ENCODE measurements around the gene SPNS1.

DNA sequence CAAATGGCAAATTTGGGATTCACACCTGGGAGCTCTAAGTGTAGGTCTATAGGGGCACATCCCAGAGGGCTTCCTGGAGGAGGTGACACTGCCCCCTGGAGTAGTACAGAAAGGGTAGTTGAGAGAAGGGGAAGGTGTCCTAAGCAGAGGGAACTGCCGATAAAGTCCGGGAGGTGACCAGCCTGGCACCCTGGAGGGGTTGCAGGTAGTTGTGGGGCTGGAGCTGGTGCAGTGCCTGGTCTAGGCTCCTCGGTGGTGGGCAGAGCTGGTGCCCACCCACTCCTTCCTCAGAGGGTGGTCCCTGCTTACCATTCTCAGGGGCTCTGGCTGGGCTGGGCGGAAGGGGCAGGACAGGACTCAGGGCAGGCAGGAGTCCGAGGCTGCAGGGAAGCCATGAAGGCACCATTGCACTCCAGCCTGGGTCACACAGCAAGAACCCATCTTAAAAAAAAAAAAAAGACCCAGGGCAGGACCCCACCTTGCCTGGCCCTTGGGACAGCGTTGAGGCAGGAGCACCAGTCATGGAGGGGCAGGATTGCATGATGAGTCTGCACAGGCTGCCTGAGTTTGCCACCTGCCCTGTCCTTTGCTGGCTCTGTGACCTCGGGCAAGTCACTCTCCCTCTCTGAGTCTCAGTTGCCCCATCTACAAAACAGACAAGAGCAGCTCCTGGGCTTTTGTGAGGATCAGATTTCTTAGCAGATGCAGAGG is 54.0 kb downstream of the SPNS1 start:
- TF ChIP-seq, protein P1, sequence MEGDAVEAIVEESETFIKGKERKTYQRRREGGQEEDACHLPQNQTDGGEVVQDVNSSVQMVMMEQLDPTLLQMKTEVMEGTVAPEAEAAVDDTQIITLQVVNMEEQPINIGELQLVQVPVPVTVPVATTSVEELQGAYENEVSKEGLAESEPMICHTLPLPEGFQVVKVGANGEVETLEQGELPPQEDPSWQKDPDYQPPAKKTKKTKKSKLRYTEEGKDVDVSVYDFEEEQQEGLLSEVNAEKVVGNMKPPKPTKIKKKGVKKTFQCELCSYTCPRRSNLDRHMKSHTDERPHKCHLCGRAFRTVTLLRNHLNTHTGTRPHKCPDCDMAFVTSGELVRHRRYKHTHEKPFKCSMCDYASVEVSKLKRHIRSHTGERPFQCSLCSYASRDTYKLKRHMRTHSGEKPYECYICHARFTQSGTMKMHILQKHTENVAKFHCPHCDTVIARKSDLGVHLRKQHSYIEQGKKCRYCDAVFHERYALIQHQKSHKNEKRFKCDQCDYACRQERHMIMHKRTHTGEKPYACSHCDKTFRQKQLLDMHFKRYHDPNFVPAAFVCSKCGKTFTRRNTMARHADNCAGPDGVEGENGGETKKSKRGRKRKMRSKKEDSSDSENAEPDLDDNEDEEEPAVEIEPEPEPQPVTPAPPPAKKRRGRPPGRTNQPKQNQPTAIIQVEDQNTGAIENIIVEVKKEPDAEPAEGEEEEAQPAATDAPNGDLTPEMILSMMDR (IDR thresholded peaks at IDR 0.05) = no peak
- TF ChIP-seq POLR2A (IDR thresholded peaks at IDR 0.05) = no peak
